Measurements from ENCODE around the gene KCNJ4.

GRCh38 chr22:38489561-38490145 is 34.7 kb upstream of the KCNJ4 start:
- TF ChIP-seq, protein P1, sequence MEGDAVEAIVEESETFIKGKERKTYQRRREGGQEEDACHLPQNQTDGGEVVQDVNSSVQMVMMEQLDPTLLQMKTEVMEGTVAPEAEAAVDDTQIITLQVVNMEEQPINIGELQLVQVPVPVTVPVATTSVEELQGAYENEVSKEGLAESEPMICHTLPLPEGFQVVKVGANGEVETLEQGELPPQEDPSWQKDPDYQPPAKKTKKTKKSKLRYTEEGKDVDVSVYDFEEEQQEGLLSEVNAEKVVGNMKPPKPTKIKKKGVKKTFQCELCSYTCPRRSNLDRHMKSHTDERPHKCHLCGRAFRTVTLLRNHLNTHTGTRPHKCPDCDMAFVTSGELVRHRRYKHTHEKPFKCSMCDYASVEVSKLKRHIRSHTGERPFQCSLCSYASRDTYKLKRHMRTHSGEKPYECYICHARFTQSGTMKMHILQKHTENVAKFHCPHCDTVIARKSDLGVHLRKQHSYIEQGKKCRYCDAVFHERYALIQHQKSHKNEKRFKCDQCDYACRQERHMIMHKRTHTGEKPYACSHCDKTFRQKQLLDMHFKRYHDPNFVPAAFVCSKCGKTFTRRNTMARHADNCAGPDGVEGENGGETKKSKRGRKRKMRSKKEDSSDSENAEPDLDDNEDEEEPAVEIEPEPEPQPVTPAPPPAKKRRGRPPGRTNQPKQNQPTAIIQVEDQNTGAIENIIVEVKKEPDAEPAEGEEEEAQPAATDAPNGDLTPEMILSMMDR (conservative IDR thresholded peaks at IDR 0.05; ENCODE audit: low read depth, low read length), result no peak
- TF ChIP-seq EZH2 (IDR thresholded peaks at IDR 0.05; ENCODE audit: low read length, unreplicated experiment), result no peak
